Dedifferentiated amniotic fluid mesenchymal stem cell (primary cell): ENCODE results near the gene DAB2IP.
A peak's percentile ranks its signal among the peaks of the same experiment; 100 is the strongest.
"Not testable (repeated sequence)": the region's sequence is repeated elsewhere in the genome, so short reads cannot be mapped to it uniquely, and the experiment has no call there.

Source experiments
- DNase-seq: peaks from one replicate; pipeline ENCODE4 v3.0.0-alpha.2; 2016; ENCODE audit errors: extremely low spot score

Gene DAB2IP

DNA sequence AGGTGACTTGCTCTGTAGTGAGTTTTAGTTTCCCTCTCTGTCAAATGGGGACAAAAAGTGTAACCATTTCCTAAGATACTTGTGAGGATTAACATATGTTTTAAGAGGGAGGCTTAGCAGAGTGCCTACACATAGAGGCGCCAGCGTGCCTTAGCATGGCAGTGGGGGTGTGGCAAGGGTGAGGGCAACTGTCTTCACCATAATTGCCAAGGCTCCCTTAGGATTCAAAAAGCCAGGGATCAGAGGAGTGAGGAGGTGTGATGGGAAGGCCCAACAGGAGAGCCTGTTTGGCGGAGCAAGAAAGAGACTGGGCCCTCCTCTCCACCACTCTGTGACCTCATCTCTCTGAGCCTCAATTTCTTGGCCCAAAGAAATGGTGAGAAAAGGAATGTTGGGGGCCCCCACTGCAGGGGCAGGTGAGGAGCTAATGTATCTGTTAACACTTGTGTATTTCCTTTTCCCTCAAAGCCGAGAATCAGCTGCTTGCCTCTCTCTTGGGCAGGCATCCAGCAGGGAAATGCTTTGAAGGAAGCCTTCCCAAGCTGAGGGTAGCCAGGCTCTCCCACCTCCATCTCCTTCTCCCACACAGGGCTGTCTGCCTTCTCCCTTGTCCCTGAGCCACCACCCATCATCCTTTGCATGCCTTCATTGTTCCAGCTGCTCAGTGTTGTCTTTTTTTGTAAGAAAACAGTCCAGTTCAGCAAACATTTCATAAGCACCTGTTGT, 76.0 kb downstream of the DAB2IP start:
- DNase-seq, result no peak

GRCh38 chr9:121728916-121729315, 77.5 kb downstream of the DAB2IP start:
- DNase-seq, result no peak

GRCh38 chr9:121729769-121730562, 78.5 kb downstream of the DAB2IP start:
- no peak for DNase-seq

- no peak for DNase-seq
These were observed 79.7 kb downstream of the DAB2IP start for GRCh38 chr9:121731090-121731489.

DNA sequence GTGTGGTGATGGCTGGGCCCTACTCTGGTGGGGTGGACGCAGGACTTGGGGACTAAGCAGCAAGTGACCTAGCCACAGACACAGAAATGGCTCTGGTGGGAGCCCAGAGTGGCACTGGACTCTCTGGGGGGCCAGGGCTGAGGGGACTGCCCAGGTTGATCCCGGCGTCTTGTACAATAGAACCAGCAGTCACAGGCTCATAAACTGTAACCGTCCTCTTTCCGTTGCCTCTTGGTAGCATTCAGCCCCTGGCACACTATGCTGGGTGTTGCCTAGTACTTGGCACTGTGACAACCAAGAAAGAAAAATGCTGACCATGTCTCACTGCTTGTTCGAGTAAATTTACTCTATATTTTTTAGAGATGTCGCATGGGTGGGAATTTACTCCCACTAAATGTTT, 80.5 kb downstream of the DAB2IP start:
- no peak for DNase-seq

DNA sequence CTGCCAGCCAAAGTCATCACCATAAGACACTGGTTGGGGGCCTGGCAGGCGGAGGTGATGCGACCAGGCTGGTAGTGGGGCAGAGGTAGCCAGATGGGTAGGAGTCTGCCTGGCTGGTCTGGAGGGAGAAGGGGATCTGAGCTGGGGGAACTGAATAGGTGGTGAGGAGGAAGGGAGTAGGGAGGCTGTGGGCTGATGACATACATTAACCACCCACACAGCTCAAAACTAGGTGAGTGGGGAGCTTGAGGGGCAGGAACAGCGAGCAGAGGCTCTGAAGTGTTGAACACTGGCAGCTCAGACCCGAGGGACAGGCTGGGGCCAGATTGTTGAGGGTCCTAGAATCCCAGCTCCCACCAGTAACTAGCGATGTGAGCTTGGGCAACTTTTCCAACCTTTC, 81.0 kb downstream of the DAB2IP start:
- DNase-seq, result no peak

GRCh38 chr9:121732886-121733285, 81.5 kb downstream of the DAB2IP start:
- DNase-seq, result no peak

DNA sequence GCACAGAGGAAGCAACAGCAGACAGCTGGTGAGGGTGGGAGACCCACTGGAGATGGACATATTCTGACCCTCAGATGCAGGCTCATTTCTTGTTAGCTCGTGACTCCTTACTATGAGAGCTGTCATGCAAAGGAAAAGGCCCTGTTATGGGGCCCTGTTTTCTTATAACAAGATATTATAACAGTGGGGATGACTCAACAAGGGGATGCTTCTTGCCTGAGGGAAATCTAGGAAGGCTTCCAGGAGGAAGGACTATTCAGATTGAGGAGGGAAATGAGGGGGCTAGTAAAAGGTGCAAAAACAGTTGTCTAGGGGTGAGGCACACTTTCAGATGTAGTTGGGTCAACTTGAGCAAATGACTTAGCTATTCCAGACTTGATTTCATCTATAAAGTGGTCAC, 83.0 kb downstream of the DAB2IP start:
- no peak for DNase-seq

GRCh38 chr9:121735065-121735792, 83.8 kb downstream of the DAB2IP start:
- DNase-seq, result no peak

DNA sequence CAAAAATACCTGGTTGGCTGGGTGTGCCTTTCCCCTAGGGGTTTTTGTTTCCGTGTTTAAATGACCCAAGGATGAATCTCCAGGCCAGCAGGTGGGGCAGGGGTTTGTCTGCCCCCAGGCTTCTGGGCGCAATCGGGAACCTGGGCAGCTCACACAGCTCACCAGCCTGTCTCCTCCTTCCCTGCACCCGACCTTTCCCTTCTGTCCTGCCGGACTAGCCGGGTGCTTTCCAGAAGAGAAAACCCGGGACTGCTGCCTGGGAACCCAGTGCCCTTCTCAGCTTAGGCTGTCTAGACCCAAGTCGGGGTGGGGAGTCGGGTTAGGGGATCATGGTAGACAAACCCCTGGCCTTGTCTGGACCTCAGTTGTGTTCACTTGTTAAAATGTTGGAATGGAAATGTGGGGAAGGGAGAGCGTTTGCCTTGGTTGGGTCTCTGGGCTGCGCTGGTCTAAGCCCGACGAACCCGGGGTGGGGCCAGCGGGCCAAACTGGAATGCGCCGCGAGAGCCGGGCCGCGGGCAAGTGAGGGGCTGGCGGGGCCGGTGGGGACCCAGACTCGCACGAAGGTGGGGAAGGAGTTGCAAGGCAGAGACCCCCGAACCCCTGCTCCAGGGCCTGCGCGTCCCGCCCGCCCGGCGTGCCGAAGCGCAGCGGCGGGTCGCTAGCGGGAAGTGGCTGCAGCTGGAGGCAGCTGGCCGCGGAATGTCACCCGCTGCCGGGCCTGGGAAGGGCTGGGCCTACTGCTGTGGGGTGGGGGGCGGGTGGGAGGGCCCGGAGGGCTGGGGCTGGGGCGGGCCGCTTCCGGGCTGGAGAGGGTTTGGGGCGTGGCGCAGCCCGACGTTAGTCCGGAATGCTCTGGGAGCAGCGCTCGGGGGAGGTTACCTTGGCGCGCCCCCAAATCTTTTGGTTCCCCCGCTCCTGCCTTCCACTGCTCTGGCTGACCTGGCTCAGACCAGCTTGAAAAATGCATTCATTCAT, 84.6 kb downstream of the DAB2IP start:
- no peak for DNase-seq

- no peak for DNase-seq
These were observed 85.6 kb downstream of the DAB2IP start for GRCh38 chr9:121736934-121737462.

- DNase-seq, result no peak
These were observed 86.1 kb downstream of the DAB2IP start for GRCh38 chr9:121737481-121737931.

- DNase-seq, result no peak
These were observed 87.0 kb downstream of the DAB2IP start for GRCh38 chr9:121738411-121738810.

DNA sequence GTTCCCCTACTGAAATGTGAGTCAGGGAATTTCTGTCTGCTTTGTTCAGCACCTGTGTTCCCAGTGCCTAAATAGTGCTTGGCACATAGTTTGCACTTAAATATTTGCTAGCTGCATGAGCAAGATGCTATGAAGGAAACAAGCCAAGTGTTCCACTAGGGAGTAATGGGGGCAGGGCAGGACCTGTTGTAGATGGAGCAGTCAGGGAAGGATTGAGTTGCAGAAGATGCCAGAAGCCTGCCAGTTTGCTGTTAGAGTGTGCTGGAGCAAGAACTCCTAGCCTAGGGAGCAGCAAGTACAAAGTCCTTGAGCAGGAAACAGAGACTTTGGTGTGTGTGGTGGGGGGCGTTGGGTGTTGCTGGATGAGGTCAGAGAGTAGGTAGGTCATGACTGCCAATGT, 87.5 kb downstream of the DAB2IP start:
- no peak for DNase-seq

- no peak for DNase-seq
These were observed 88.5 kb downstream of the DAB2IP start for GRCh38 chr9:121739971-121740370.

DNA sequence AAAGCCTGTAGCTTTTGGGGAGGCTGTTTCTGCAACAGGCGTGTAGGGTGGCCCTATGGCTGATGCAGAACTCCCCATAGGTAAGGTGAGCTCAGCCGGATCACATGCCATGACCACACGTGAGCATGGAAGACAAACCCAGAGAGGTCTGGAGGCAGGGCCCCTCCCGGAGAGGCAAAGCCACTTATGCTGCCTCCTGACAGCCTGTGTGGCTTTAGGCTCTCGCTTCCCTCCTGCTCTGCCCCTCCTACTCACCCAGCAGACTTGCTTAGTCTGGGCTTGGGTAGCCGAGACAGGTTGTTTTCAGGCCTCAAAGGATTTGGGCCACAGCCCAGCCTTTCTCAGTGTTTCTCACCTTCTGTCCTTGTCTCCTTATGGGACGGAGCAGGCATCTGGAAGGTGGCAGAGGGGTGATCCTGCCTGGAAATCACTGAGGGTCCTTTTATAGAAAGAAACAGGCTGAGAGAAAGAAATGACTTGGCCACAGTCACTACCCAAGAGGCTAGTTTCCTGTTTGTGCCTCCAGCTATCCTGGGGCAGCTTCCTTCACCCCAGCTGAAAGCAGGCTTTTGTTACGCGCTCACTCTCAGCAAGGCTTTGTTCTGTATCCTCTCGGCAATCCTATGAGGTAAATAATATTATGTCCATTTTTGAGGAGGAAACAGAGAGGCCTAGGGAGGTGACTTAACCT, 89.9 kb downstream of the DAB2IP start:
- DNase-seq, result no peak

GRCh38 chr9:121741919-121742283, 90.5 kb downstream of the DAB2IP start:
- DNase-seq, result not testable (repeated sequence)

- DNase-seq, result no peak
These were observed 91.5 kb downstream of the DAB2IP start for GRCh38 chr9:121742923-121743322.

- DNase-seq, result peak; percentile 57
These were observed 92.1 kb downstream of the DAB2IP start for GRCh38 chr9:121743441-121744001.

GRCh38 chr9:121744002-121744686, 92.7 kb downstream of the DAB2IP start:
- DNase-seq, result no peak
